ENCODE results near the gene SMCO4. TPM values are rescaled to one million over a fixed set of nuclear protein-coding genes. Genes with fewer than 3 reads are reported as not detected.

The SMCO4 gene
- total RNA-seq, 3 donors from 2014 or later (not counting 1 experiment from before 2014, with no cell fraction given): 2.7 to 4.6 (median 3.6) TPM

DNA sequence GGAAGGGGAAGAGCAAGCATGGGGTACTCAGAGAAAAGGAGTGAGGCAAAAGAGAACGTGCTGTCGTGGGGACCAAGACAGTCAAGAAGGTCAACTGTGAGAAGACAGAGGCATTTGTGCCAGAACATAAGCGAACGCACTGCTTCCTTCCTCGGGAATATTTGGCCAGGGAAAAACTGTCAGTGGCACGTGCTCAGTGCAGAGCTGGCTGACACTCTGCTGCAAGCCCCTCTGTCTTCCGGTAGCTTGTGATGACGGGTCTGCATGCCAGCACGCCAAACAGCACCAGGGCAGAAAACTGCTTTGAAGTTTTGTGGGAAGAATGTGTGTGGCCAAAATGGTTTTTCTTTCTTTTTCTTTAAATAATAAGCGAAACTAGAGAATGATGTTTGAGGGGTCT, 60.6 kb downstream of the SMCO4 start:
- Mint-ChIP-seq H3K27me3 (ENCODE audit: low read depth in 2 of 2) (no peaks in the 10 kb centered on the region), H3K4me1 (no peaks in the 10 kb centered on the region), H3K36me3 (no peaks in the 10 kb centered on the region), H3K9me3 (no peaks in the 10 kb centered on the region), H3K27ac (peak overlapping the region in 1 of 2 donors; percentile 49), H3K4me3 (no peak overlapping the region)
- intact Hi-C loops (cut with micrococcal nuclease): no loop called here
- ATAC-seq: no peak
- Histone ChIP-seq H3K27me3 (ENCODE audit: control insufficient read depth, insufficient read depth, low read length) (no peaks in the 10 kb centered on the region), H3K27ac (ENCODE audit: low read length) (no peak overlapping the region), H3K9me3 (ENCODE audit: control insufficient read depth, insufficient read depth, low read length) (no peaks in the 10 kb centered on the region), H3K4me3 (ENCODE audit: low read length) (no peak overlapping the region), H3K36me3 (ENCODE audit: control insufficient read depth, insufficient read depth, low read length) (no peaks in the 10 kb centered on the region), H3K4me1 (ENCODE audit: control insufficient read depth, insufficient read depth, low read length) (no peaks in the 10 kb centered on the region)
- WGBS (ENCODE audit: insufficient coverage): 79% methylated on average over 10 of the region's 10 CpGs
- DNase-seq: no peak
- TF ChIP-seq, protein P1, sequence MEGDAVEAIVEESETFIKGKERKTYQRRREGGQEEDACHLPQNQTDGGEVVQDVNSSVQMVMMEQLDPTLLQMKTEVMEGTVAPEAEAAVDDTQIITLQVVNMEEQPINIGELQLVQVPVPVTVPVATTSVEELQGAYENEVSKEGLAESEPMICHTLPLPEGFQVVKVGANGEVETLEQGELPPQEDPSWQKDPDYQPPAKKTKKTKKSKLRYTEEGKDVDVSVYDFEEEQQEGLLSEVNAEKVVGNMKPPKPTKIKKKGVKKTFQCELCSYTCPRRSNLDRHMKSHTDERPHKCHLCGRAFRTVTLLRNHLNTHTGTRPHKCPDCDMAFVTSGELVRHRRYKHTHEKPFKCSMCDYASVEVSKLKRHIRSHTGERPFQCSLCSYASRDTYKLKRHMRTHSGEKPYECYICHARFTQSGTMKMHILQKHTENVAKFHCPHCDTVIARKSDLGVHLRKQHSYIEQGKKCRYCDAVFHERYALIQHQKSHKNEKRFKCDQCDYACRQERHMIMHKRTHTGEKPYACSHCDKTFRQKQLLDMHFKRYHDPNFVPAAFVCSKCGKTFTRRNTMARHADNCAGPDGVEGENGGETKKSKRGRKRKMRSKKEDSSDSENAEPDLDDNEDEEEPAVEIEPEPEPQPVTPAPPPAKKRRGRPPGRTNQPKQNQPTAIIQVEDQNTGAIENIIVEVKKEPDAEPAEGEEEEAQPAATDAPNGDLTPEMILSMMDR (IDR thresholded peaks at IDR 0.05): no peak

GRCh38 chr11:93481696-93482095, 61.5 kb downstream of the SMCO4 start:
- no peaks in the 10 kb centered on the region for H3K27me3 Mint-ChIP-seq (ENCODE audit: low read depth in 2 of 2)
- H3K4me1 ChIP-seq (ENCODE audit: control insufficient read depth, insufficient read depth, low read length): no peaks in the 10 kb centered on the region
- H3K4me3 ChIP-seq (ENCODE audit: low read length): no peak overlapping the region
- 94% methylated on average over 6 of the region's 6 CpGs for WGBS (ENCODE audit: insufficient coverage)
- H3K36me3 ChIP-seq (ENCODE audit: control insufficient read depth, insufficient read depth, low read length): no peaks in the 10 kb centered on the region
- H3K9me3 ChIP-seq (ENCODE audit: control insufficient read depth, insufficient read depth, low read length): no peaks in the 10 kb centered on the region
- intact Hi-C loops (cut with micrococcal nuclease): no loop called here
- no peaks in the 10 kb centered on the region for H3K4me1 Mint-ChIP-seq
- H3K9me3 Mint-ChIP-seq: no peaks in the 10 kb centered on the region
- no peak overlapping the region for H3K4me3 Mint-ChIP-seq
- H3K27me3 ChIP-seq (ENCODE audit: control insufficient read depth, insufficient read depth, low read length): no peaks in the 10 kb centered on the region
- DNase-seq (no peak), ATAC-seq (no peak)
- H3K36me3 Mint-ChIP-seq: no peaks in the 10 kb centered on the region
- H3K27ac Mint-ChIP-seq: no peak overlapping the region
- no peak overlapping the region for H3K27ac ChIP-seq (ENCODE audit: low read length)
- TF ChIP-seq, protein P1 (IDR thresholded peaks at IDR 0.05): no peak

DNA sequence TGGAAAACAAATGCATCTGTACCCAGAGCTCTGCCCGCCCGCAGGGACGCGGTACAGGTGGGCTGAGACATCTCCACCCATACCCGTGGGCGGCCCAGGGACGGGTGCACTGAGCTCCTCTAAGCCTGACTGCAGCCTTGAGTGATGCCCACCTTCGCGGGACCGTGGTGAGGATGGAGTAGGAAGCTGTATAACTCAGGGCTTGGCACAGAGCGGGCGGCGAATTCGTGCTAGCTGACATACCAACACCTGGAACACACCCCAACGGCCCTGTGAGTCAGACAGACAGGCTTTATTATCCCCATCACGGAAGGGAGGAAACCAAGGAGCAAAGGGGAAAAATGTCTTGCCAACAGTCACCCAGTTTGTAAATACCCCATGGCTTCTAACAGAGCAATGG, 61.9 kb downstream of the SMCO4 start:
- Histone ChIP-seq H3K27me3 (ENCODE audit: control insufficient read depth, insufficient read depth, low read length) (no peaks in the 10 kb centered on the region), H3K27ac (ENCODE audit: low read length) (no peak overlapping the region), H3K4me1 (ENCODE audit: control insufficient read depth, insufficient read depth, low read length) (no peaks in the 10 kb centered on the region), H3K4me3 (ENCODE audit: low read length) (no peak overlapping the region), H3K9me3 (ENCODE audit: control insufficient read depth, insufficient read depth, low read length) (no peaks in the 10 kb centered on the region), H3K36me3 (ENCODE audit: control insufficient read depth, insufficient read depth, low read length) (no peaks in the 10 kb centered on the region)
- 94% methylated on average over 16 of the region's 16 CpGs for WGBS (ENCODE audit: insufficient coverage)
- ATAC-seq: no peak
- H3K36me3 Mint-ChIP-seq: no peaks in the 10 kb centered on the region
- intact Hi-C loops (cut with micrococcal nuclease): no loop called here
- no peak overlapping the region for H3K4me3 Mint-ChIP-seq
- H3K9me3 Mint-ChIP-seq: no peaks in the 10 kb centered on the region
- TF ChIP-seq, protein P1 (IDR thresholded peaks at IDR 0.05): no peak
- H3K4me1 Mint-ChIP-seq: no peaks in the 10 kb centered on the region
- no peak for DNase-seq
- H3K27ac Mint-ChIP-seq: no peak overlapping the region
- no peaks in the 10 kb centered on the region for H3K27me3 Mint-ChIP-seq (ENCODE audit: low read depth in 2 of 2)

DNA sequence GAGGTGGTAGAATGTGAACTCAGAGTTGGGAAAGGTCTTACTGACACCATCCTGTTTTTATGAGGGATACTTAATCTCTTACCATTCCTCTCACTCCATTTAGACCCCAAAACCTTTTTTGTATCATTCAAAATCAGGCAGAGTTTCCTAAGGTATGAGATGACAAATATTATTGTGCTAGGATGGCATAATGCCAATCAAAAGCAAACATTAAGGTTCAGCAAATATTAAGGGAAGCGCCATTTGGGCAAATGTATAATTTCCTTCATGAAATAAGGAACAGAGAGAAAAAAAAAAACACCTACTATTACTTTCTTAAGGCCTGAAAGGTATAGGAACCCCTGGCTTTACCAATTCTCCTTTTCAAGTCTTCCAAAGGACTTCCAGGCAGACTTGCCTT, 62.4 kb downstream of the SMCO4 start:
- H3K4me3 Mint-ChIP-seq: no peak overlapping the region
- H3K9me3 Mint-ChIP-seq: no peaks in the 10 kb centered on the region
- no peaks in the 10 kb centered on the region for H3K36me3 Mint-ChIP-seq
- intact Hi-C loops (cut with micrococcal nuclease): no loop called here
- no peak for DNase-seq
- Histone ChIP-seq H3K9me3 (ENCODE audit: control insufficient read depth, insufficient read depth, low read length) (no peaks in the 10 kb centered on the region), H3K4me1 (ENCODE audit: control insufficient read depth, insufficient read depth, low read length) (no peaks in the 10 kb centered on the region), H3K27ac (ENCODE audit: low read length) (no peak overlapping the region), H3K27me3 (ENCODE audit: control insufficient read depth, insufficient read depth, low read length) (no peaks in the 10 kb centered on the region), H3K4me3 (ENCODE audit: low read length) (no peak overlapping the region), H3K36me3 (ENCODE audit: control insufficient read depth, insufficient read depth, low read length) (no peaks in the 10 kb centered on the region)
- ATAC-seq: no peak
- TF ChIP-seq, protein P1 (IDR thresholded peaks at IDR 0.05): no peak
- no peak overlapping the region for H3K27ac Mint-ChIP-seq
- WGBS (ENCODE audit: insufficient coverage): 100% methylated on average over 1 of the region's 1 CpG
- no peaks in the 10 kb centered on the region for H3K27me3 Mint-ChIP-seq (ENCODE audit: low read depth in 2 of 2)
- no peaks in the 10 kb centered on the region for H3K4me1 Mint-ChIP-seq
